PFSK-1 (cell line): ENCODE measurements around the gene HYCC1.

Experiments
- FOXP2 ChIP-seq: optimal IDR thresholded peaks from 2 replicates; pipeline ENCODE3; 2011; ENCODE audit warnings: borderline replicate concordance, control low read depth, inconsistent platforms; ENCODE audit not compliant: insufficient read depth; ENCODE audit errors: extremely low read length, extremely low read depth
- POLR2AphosphoS5 ChIP-seq: IDR thresholded peaks from 2 replicates; pipeline ENCODE4 v1.6.1; 2012; ENCODE audit warnings: low read depth, mild to moderate bottlenecking, control low read depth, low read length, moderate library complexity
- SIN3A ChIP-seq: IDR thresholded peaks from 2 replicates; pipeline ENCODE4 v1.6.1; 2012; ENCODE audit warnings: mild to moderate bottlenecking, low read length, moderate library complexity, borderline replicate concordance; ENCODE audit not compliant: insufficient read depth
- TAF1 ChIP-seq: IDR thresholded peaks from 2 replicates; pipeline ENCODE4 v1.6.1; 2012; ENCODE audit warnings: low read length, control low read depth, borderline replicate concordance; ENCODE audit not compliant: insufficient read depth
- TF ChIP-seq, protein P1 (sequence below), 2 experiments: IDR thresholded peaks; 2 replicates each; pipeline versions ENCODE4 v1.6.1 to v1.8.0; 2011 to 2012; ENCODE audit warnings: low read depth in 2 of 2, low read length in 2 of 2, control low read depth in 1 of 2, inconsistent platforms in 1 of 2, mild to moderate bottlenecking in 1 of 2, moderate library complexity in 1 of 2; ENCODE audit not compliant: insufficient read depth in 1 of 2

DNA sequence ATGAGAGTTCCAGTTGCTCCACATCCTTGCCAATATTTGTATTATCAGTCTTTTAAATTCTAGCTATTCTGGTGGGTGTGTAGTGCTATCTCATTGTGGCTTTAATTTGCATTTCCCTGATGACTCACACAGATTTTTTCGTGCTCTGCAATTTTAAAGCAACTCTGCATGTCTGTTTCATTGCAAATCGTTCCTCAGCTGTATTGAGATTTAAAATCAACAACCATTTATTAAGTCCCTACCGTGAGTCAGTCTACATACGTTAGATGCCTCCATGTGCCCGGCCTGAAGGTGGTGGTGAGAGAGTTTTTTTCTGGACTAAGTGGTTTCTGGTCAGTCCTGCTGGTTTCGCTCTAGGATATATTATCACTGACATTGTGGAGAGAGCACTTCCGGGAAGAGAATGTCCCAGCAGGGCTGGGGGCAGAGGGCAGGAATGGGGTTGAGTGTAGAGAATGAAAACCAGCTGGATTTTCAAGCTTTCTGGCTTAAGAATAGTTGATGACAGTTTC, 8.4 kb upstream of the HYCC1 start:
- TF ChIP-seq TAF1 (0 out of 2 replicates have a peak, but pooled peaks have one; percentile 39), POLR2AphosphoS5 (no peak), SIN3A (no peak), FOXP2 (peak; percentile 13)
- TF ChIP-seq, protein P1, sequence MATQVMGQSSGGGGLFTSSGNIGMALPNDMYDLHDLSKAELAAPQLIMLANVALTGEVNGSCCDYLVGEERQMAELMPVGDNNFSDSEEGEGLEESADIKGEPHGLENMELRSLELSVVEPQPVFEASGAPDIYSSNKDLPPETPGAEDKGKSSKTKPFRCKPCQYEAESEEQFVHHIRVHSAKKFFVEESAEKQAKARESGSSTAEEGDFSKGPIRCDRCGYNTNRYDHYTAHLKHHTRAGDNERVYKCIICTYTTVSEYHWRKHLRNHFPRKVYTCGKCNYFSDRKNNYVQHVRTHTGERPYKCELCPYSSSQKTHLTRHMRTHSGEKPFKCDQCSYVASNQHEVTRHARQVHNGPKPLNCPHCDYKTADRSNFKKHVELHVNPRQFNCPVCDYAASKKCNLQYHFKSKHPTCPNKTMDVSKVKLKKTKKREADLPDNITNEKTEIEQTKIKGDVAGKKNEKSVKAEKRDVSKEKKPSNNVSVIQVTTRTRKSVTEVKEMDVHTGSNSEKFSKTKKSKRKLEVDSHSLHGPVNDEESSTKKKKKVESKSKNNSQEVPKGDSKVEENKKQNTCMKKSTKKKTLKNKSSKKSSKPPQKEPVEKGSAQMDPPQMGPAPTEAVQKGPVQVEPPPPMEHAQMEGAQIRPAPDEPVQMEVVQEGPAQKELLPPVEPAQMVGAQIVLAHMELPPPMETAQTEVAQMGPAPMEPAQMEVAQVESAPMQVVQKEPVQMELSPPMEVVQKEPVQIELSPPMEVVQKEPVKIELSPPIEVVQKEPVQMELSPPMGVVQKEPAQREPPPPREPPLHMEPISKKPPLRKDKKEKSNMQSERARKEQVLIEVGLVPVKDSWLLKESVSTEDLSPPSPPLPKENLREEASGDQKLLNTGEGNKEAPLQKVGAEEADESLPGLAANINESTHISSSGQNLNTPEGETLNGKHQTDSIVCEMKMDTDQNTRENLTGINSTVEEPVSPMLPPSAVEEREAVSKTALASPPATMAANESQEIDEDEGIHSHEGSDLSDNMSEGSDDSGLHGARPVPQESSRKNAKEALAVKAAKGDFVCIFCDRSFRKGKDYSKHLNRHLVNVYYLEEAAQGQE (IDR thresholded peaks at IDR 0.05; ENCODE audit: insufficient read depth in 1 of 2, low read depth in 2 of 2, low read length in 2 of 2) = peak in 1 of 2 experiments; percentile 9; a peak in 1 of 4 replicates
